B cell (primary cell): ENCODE results near the gene KIAA1217. TPM values are rescaled to one million over a fixed set of nuclear protein-coding genes. Genes with fewer than 3 reads are reported as not detected.

Source experiments
- ATAC-seq: fragments of 200-7000 bp; cut with Tn5 transposase; one replicate; pipeline ENCODE4 v1.10.0; 2021; ENCODE audit warnings: low read depth, mild to moderate bottlenecking, moderate number of reproducible peaks, moderate library complexity
- CTCF ChIA-PET: fragments of 350-600 bp; sonication (Branson Sonifier 250); formaldehyde crosslinking; loops from one replicate; lab custom pipeline; 2021; ENCODE audit warnings: antibody characterized with exemption, inconsistent platforms; lab: Charles Lee
- POLR2A ChIA-PET: fragments of 350-600 bp; sonication (Branson Sonifier 250); formaldehyde crosslinking; loops from one replicate; lab custom pipeline; 2021; ENCODE audit warnings: antibody characterized with exemption; lab: Charles Lee
- DNase-seq: peaks from one replicate; pipeline ENCODE4 v3.0.0; 2013
- H2AFZ ChIP-seq: 2 replicates; pipeline ENCODE4 v1.6.1; 2012; ENCODE audit warnings: mild to moderate bottlenecking, low read depth, low read length; ENCODE audit not compliant: insufficient read depth, poor library complexity, severe bottlenecking
- H3K27ac ChIP-seq, 2 donors: 1 replicate in 1 of 2; 2 replicates in 1 of 2; pipeline ENCODE4 v1.5.1; 2012 to 2013; ENCODE audit warnings: low read length in 2 of 2, mild to moderate bottlenecking in 2 of 2, moderate library complexity in 1 of 2
- H3K27me3 ChIP-seq, 4 experiments: fragments of 200-600 bp in 1 of 4; sonication (generic) in 1 of 4; replicated peaks in 1 of 4; 1 replicate in 2 of 4; 2 replicates in 2 of 4; pipeline versions ENCODE4 v1.6.1 to v1.7.0; 2013 to 2016; ENCODE audit warnings: low read length in 3 of 4, mild to moderate bottlenecking in 2 of 4, mixed read lengths in 1 of 4, moderate library complexity in 1 of 4; ENCODE audit not compliant: insufficient read depth in 4 of 4, control insufficient read depth in 3 of 4; ENCODE audit errors: control extremely low read depth in 1 of 4
- H3K36me3 ChIP-seq, 2 experiments: replicated peaks in 1 of 2; 1 replicate in 1 of 2; 2 replicates in 1 of 2; pipeline versions ENCODE4 v1.6.1 to v1.7.1; 2013; ENCODE audit warnings: low read length in 1 of 2; ENCODE audit not compliant: insufficient read depth in 2 of 2, control insufficient read depth in 1 of 2; ENCODE audit errors: control extremely low read depth in 1 of 2, extremely low read depth in 1 of 2
- H3K4me1 ChIP-seq, 2 donors: fragments of 200-600 bp in 1 of 2; sonication (generic) in 1 of 2; 1 replicate in 1 of 2; 2 replicates in 1 of 2; pipeline versions ENCODE4 v1.5.1 to v1.6.1; 2013 to 2017; ENCODE audit warnings: low read length in 2 of 2; ENCODE audit not compliant: control insufficient read depth in 2 of 2, insufficient read depth in 2 of 2
- H3K4me2 ChIP-seq: replicated peaks from 2 replicates; pipeline ENCODE3; 2012; ENCODE audit warnings: mild to moderate bottlenecking, low read depth, low read length; ENCODE audit not compliant: poor library complexity, severe bottlenecking
- H3K4me3 ChIP-seq, 5 experiments: fragments of 200-600 bp in 1 of 5; sonication (generic) in 1 of 5; 1 replicate in 3 of 5; 2 replicates in 2 of 5; pipeline versions ENCODE4 v1.5.1 to v1.7.0; 2011 to 2016; ENCODE audit warnings: low read length in 4 of 5, mild to moderate bottlenecking in 4 of 5, low read depth in 2 of 5, control low read depth in 1 of 5, moderate library complexity in 1 of 5; ENCODE audit not compliant: insufficient read depth in 1 of 5; ENCODE audit errors: control extremely low read depth in 1 of 5, extremely low read depth in 1 of 5
- H3K79me2 ChIP-seq: fragments of 200-600 bp; sonication (generic); one replicate; pipeline ENCODE4 v1.6.0; 2016; ENCODE audit warnings: low read length; ENCODE audit not compliant: control insufficient read depth, insufficient read depth
- H3K9ac ChIP-seq: fragments of 200-600 bp; sonication (generic); 2 replicates; pipeline ENCODE4 v1.6.1; 2017; ENCODE audit warnings: mild to moderate bottlenecking, low read length, moderate library complexity
- H3K9me3 ChIP-seq, 3 donors: one replicate each; pipeline versions ENCODE4 v1.6.1 to v1.7.1; 2013; ENCODE audit warnings: low read length in 2 of 3; ENCODE audit not compliant: control insufficient read depth in 2 of 3, insufficient read depth in 1 of 3; ENCODE audit errors: control extremely low read depth in 1 of 3
- H4K20me1 ChIP-seq: 2 replicates; pipeline ENCODE4 v1.6.0; 2012; ENCODE audit warnings: mild to moderate bottlenecking, low read length; ENCODE audit not compliant: insufficient read depth, control insufficient read depth, poor library complexity, severe bottlenecking
- H3K27ac Mint-ChIP-seq: one replicate; pipeline ENCODE4 v1.8.0; 2021; ENCODE audit warnings: mixed read lengths
- H3K27me3 Mint-ChIP-seq: one replicate; pipeline ENCODE4 v1.8.0; 2021; ENCODE audit warnings: mixed read lengths
- H3K4me1 Mint-ChIP-seq: one replicate; pipeline ENCODE4 v1.8.0; 2021; ENCODE audit warnings: mixed read lengths
- H3K4me3 Mint-ChIP-seq: one replicate; pipeline ENCODE4 v1.8.0; 2021; ENCODE audit warnings: mixed read lengths
- H3K9me3 Mint-ChIP-seq: one replicate; pipeline ENCODE4 v1.8.0; 2022; ENCODE audit warnings: mixed read lengths; ENCODE audit not compliant: insufficient read depth
- CTCF ChIP-seq: fragments of 200-600 bp; IDR thresholded peaks from one replicate; pipeline ENCODE4 v1.8.0; 2022; ENCODE audit warnings: antibody characterized with exemption, mild to moderate bottlenecking
- EZH2 ChIP-seq: IDR thresholded peaks from 2 replicates; pipeline ENCODE4 v1.6.1; 2012; ENCODE audit warnings: borderline replicate concordance, low read depth, mild to moderate bottlenecking, moderate library complexity, low read length; ENCODE audit not compliant: insufficient read depth, poor library complexity, severe bottlenecking
- WGBS: methylation state at CpG from one replicate; pipeline ENCODE4 v1.1.5; 2013; ENCODE audit warnings: missing lambda C conversion rate; ENCODE audit not compliant: insufficient coverage; 5-methylcytosine and 5-hydroxymethylcytosine counted together
- intact Hi-C: fragments of 100-400 bp; cut with micrococcal nuclease; formaldehyde crosslinking; loops from one replicate; pipeline ENCODE4 v1.10.0; 2022
- polyA plus RNA-seq: library from polyadenylated mRNA; depleted of rRNA; stranded (reverse); fragments of >200 nt; gene quantifications from 2 replicates; pipeline ENCODE4 v1.2.3, GENCODE V29; 2012
- total RNA-seq, 2 donors: library from RNA; stranded (reverse); fragments of 120-200 nt in 1 of 2; gene quantifications; 1 replicate in 1 of 2; 2 replicates in 1 of 2; pipeline versions ENCODE4 v1.2.3 to v1.2.4, GENCODE V29; 2013 to 2022

KIAA1217 gene
- total and polyA plus RNA-seq, 2 donors (not counting 1 experiment from before 2014, with no cell fraction given), result 0.67 TPM; not detected in 1

- no peaks in the 10 kb centered on the region for H3K27me3 Mint-ChIP-seq
- no peaks in the 10 kb centered on the region for H3K36me3 ChIP-seq
- peaks cover 3% of the 10 kb centered on the region for H3K9me3 Mint-ChIP-seq
- H3K4me1 ChIP-seq, result no peaks in the 10 kb centered on the region
- no peak overlapping the region for H3K4me3 ChIP-seq
- no peak overlapping the region for H3K9ac ChIP-seq
- H3K4me1 Mint-ChIP-seq, result no peaks in the 10 kb centered on the region
- H3K27ac Mint-ChIP-seq, result no peak overlapping the region
- H2AFZ ChIP-seq, result no peak overlapping the region
- no peak for ATAC-seq
- no peaks in the 10 kb centered on the region for H3K79me2 ChIP-seq
- TF ChIP-seq EZH2, result no peak
- TF ChIP-seq CTCF, result no peak
- no peaks in the 10 kb centered on the region for H3K27me3 ChIP-seq
- ChIA-PET CTCF (interaction anchor here (0.6 kb wide), 1 partner anchor 1779 kb away, joined by 4 read pairs; no protein-coding TSS in a partner anchor), POLR2A (no interaction called here)
- 50% methylated on average over 3 of the region's 3 CpGs for WGBS
- no peaks in the 10 kb centered on the region for H4K20me1 ChIP-seq
- no peaks in the 10 kb centered on the region for H3K9me3 ChIP-seq
- DNase-seq, result no peak
- no peak overlapping the region for H3K4me2 ChIP-seq
- no peak overlapping the region for H3K27ac ChIP-seq
- intact Hi-C loops, result no loop called here
- no peak overlapping the region for H3K4me3 Mint-ChIP-seq
These were observed 274.8 kb downstream of the KIAA1217 start for GRCh38 chr10:24483701-24484100.

- intact Hi-C loops, result no loop called here
- H3K4me1 ChIP-seq, result no peaks in the 10 kb centered on the region
- no peak overlapping the region for H3K4me3 Mint-ChIP-seq
These were observed 275.8 kb downstream of the KIAA1217 start for GRCh38 chr10:24484771-24485170.

More at GRCh38 chr10:24484771-24485170, 275.8 kb downstream of the KIAA1217 start:
- H3K9me3 Mint-ChIP-seq, result no peaks in the 10 kb centered on the region
- CTCF ChIA-PET, result no interaction called here
- Histone ChIP-seq H3K4me2 (no peak overlapping the region), H3K4me3 (no peak overlapping the region), H3K36me3 (no peaks in the 10 kb centered on the region), H3K79me2 (no peaks in the 10 kb centered on the region), H3K27ac (no peak overlapping the region), H2AFZ (no peak overlapping the region), H3K9me3 (no peaks in the 10 kb centered on the region), H3K27me3 (no peaks in the 10 kb centered on the region), H4K20me1 (no peaks in the 10 kb centered on the region), H3K9ac (no peak overlapping the region)
- H3K27ac Mint-ChIP-seq, result no peak overlapping the region
- H3K27me3 Mint-ChIP-seq, result no peaks in the 10 kb centered on the region
- no peaks in the 10 kb centered on the region for H3K4me1 Mint-ChIP-seq
- POLR2A ChIA-PET, result no interaction called here
- ATAC-seq, result no peak
- TF ChIP-seq EZH2, result no peak
- TF ChIP-seq CTCF, result no peak
- WGBS, result 100% methylated on average over 1 of the region's 3 CpGs
- DNase-seq, result no peak
